Stomach (tissue), 4 donors: ENCODE measurements around the gene ALK.

ENCODE experiments used
- CTCF ChIP-seq, 7 experiments: fragments of 450-650 bp in 4 of 7; fragments of 200-600 bp in 3 of 7; sonication (generic) in 3 of 7; IDR thresholded peaks; one replicate each; pipeline ENCODE4 v1.5.1; 2016 to 2019; ENCODE audit warnings: antibody characterized with exemption in 7 of 7, control low read depth in 2 of 7, mild to moderate bottlenecking in 1 of 7
- EP300 ChIP-seq: sonication (generic); formaldehyde crosslinking; IDR thresholded peaks from one replicate; pipeline ENCODE4 v1.6.1; 2017; ENCODE audit warnings: antibody characterized with exemption

- TF ChIP-seq CTCF (IDR thresholded peaks at IDR 0.05) (no peak), EP300 (no peak)
These were observed 477.2 kb downstream of the ALK start for GRCh38 chr2:29444150-29444549.
